ENCODE measurements around the gene LCT.
A peak's percentile ranks its signal among the peaks of the same experiment; 100 is the strongest.
"Not testable (repeated sequence)": the region's sequence is repeated elsewhere in the genome, so short reads cannot be mapped to it uniquely, and the experiment has no call there.

The LCT gene

DNA sequence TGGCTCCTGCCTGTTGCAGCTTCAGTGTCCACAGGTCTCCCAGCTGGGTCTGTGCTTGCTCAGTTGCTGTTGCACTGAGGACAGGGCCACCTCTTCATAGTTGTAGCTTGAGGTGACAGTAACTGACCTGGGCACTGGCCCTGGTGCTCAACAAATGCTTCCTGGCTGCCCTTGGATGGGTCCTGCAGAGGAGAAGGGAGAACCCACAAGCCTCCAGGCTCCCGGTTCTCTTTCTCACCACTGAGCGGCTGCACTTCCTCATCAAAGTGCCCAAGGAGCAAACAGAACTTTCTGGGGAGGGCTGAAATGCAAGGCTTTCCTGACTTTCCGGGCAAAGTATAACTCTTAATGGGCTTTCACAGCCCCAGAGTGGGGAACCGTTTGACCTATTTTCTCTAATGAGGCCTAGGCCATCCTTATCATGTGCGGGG lies 38.7 kb downstream of the LCT start:
- no peak for DNase-seq (ENCODE audit: low read depth in 4 of 4, low spot score in 1 of 4)

DNA sequence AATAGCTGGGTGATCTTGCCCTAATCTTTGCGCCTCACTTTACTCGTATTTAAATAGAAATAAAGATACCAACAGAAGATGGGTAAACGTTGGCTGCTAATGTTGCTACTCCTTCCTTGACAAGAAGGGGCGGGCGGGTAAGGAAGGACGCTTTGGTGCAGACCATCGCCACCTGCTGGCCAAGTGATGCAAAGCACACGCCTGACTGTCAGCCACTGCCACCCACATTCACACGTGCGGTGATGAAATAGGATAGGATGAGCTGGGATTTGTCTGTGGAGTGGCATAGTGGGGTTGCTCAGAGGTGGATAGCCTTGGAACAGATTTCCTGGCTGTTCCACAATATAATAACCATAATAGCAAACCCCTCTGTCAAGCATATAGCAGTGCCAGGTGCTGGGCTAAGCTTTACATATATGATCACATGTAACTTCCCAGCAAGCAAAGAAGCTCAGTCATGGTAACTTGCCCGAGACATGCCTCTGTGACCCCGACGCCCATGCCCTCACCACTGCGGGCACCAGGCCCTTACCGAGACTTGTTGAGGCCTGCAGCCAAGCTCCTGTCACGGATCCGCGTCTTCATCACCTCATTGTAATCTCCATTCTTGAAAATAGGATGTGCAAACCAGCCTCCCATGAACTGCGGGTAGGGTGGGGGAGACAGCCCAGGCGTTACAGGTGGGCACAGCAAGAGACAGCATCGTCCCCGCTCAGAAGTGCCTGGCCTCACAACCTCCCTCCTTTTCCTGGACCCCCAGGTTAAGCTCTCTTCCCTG lies 39.3 kb downstream of the LCT start:
- DNase-seq (ENCODE audit: low read depth in 4 of 4, low spot score in 1 of 4): peak; percentile 61 to 75 (median 66)

DNA sequence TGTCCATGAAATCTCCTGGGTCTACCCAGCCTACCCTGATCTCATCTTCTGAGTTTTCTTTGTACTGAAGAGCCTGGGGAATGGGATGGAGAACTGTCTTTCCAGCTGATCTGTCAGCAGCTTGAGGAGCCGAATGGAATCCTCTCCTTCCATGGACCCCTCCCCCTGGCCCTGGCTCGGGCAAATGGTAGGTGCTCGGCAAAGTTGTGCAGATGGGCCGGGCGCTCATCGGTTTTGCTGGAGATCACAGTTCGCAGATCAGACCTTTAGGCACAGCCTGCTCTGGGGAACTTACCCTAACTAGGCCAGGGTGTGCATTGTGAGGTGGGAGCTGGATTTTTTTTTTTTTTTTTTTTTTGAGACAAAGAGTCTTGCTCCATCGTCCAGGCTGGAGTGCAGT lies 40.4 kb downstream of the LCT start:
- no peak for DNase-seq (ENCODE audit: low read depth in 4 of 4, low spot score in 1 of 4)

DNA sequence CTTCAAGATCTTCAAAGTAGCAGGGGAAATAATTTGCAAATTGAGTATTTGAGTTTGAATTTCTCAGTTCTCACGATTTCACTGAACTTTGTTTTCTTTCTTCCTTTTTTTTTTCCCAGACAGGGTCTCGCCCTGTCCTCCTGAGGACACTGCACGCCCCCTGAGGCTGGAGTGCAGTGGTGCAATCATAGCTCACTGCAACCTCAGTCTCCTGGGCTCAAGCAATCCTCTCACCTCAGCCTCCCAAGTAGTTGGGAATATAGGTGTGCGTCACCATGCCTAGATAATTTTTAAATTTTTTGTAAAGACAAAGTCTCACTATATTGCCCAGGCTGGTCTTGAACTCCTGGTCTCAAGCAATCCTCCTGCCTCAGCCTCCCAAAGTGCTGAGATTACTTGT lies 41.3 kb downstream of the LCT start:
- not testable (repeated sequence) for DNase-seq (ENCODE audit: low read depth in 4 of 4, low spot score in 1 of 4)

DNA sequence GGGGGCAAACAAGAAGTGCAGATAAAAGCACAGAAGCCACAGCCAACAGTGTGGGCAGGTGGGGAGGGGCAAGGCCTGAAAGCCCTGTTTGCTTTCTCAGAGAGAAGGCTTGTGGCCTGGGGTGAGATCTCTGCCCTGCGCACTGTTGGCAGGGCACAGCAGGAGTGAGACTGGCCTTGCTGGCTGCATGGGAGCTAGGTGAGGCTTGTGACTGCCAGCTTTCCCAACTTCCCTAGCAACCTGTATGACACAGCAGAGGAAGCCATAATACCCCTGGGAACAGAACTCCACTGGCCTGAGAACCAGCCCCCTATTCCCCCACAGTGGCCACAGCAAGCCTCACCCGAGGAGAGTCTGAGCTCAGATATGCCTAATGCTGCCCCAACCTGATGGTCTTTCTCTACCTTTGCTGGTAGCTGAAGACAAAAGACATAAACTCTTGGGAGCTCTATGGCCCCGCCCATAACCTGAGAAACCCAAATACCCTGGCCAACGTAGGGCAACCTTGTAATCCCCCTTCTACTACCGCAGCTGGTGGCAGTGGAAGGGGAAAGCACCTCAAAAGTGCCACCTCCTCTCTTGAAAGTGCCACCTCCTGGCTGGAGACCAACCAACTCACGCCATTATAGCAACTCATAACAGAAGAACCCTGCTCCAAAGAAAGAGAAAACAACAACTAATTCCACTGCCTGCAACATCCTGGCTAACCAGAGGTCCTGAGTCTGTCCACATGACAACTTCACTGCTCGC lies 44.4 kb downstream of the LCT start:
- no peak for DNase-seq (ENCODE audit: low read depth in 4 of 4, low spot score in 1 of 4)

DNA sequence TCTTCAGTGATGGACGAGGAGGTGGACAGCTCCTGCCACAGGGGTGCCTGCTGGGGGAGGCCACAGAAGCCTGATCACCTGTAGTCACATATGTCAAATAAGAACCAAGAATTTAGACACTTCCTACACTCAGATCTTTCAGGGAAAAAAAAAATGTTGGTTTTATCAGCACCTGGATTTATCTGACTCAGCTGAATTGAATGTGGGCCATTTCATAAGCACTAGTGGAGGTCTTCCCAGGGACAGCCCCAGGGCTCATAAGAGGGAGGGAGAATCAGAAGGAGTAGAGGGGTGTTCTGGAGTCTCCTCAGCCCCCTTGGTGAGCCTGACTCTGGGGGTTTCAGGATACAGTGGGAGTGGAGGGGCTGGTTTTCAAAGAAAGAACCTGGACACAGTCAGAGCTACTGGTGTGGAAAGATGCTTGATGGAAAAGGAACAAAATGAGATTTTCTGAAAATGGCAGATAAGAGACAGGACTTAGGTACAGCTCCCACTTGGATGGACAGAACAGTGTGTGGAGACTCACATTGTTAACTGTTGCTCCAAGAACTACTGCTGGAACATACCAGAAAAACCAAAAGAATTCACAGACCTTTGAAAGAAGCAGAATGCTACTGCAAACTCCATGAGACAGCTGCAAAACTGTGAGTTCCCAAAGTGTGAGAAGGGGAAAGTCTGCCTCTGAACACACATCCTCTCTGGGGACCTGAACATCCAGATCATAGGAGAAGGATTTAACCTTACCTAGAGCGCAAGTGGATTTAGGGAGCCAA lies 45.4 kb downstream of the LCT start:
- DNase-seq (ENCODE audit: low read depth in 4 of 4, low spot score in 1 of 4): no peak

DNA sequence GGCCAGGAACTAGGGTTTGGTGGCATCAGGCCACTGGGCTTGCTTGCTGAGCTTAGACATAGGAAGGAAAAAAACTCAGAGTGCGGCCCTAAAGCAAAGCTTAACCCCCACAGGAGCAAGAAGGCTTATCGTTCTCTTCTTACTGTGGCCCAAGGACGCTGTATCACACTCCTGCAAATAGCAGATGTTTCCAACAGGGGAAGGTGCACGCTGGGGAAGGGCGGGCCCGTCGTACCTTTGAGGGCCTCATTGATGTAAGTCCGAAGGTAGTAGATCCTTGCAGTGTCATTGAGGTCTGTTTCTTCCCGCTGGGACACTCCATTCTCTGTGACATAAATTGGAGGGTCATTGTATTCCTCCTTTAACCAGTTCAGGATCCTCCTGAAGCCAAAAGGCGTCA lies 46.6 kb downstream of the LCT start:
- DNase-seq (ENCODE audit: low read depth in 4 of 4, low spot score in 1 of 4): no peak

DNA sequence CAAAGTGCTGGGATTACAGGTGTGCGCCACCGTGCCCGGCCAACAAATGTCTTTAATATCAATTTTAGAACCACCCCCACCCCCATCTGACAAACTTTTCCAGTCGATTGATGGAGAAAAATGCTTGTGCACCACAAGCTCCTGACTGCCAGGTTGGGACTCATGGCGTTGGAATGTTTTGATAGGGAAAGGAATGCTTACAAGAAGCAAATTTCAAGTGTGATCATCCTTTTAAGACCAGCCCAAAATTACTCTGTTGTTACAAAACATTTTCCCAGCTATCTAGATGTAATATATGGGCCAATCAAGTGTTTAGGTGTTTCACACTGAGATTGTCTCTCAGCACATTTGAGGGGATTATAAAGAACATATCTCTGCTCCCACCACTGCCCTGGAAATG lies 50.2 kb downstream of the LCT start:
- DNase-seq (ENCODE audit: low read depth in 4 of 4, low spot score in 1 of 4): no peak

DNA sequence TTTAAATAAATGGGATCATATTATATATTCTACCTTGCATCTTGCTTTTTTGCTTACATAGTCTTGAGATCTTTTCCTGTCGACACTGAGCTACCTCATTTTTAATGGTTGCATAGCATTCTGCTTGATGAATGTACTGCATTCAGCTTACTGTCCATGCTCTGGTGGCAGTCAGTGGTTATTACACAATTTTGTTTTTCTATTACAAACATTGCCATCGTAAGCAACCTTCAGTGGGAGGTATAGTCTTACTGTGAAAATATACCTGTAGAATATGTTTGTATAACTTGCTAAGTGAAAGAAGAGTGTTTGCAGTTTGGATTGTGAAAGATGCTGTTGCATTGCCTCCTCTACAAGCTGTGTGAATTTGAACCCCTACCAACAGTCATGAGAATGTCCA lies 52.0 kb downstream of the LCT start:
- no peak for DNase-seq (ENCODE audit: low read depth in 4 of 4, low spot score in 1 of 4)

DNA sequence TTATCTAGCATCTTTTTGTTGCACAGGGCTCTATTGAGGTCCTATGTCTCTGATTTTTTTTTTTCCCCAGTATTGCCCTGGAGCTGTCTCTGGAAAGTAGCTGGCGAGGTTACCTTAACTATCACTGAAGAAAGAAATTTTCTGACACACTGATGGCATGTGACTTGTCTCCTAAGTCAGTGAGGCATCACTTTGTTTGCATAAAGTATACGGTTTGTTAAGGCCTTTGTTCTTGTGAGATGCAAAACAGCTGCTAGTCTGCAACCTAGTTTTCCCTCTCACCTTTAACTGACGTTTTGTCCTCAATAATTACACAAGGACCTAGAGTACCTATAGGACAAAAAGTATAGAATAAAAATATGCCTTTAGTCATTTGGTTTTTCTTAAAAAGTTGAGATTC lies 53.5 kb downstream of the LCT start:
- no peak for DNase-seq (ENCODE audit: low read depth in 4 of 4, low spot score in 1 of 4)

DNA sequence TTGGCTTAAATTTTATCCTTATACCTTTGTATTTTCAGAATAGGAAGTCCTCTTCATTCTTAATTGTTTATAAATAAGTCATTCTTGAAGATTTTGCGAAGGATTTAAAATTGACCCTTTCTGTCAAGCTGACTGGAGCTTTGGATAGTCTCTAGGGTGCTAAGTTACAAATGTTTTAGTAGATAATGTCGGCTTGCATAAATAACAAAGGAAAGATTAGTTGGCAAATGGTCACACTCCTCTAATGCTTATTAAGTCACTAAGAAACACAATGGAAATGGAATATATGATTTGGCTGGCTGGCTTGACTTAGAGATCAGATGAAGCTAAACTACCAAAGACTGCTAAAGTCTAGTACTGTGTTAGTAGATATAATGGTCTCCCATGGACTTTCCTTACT lies 54.8 kb downstream of the LCT start:
- DNase-seq (ENCODE audit: low read depth in 4 of 4, low spot score in 1 of 4): no peak

DNA sequence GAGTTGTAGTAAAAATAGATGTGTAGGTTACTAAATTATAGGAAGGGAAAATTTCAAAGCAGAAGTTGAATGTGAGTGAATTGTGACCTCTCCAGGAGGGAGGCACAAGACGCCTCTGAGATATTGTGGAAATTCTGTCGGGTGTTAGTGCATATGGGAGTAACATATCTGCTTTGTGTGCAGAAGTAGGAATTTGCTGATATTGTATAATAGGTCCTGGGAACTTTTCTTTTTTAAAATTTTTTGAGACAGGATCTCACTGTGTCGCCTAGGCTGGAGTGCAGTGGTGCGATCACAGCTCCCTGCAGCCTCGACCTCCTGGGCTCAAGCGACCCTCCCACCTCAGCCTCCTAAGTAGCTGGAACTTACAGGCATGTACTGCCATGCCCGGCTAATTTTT lies 60.6 kb downstream of the LCT start:
- no peak for DNase-seq (ENCODE audit: low read depth in 4 of 4, low spot score in 1 of 4)

DNA sequence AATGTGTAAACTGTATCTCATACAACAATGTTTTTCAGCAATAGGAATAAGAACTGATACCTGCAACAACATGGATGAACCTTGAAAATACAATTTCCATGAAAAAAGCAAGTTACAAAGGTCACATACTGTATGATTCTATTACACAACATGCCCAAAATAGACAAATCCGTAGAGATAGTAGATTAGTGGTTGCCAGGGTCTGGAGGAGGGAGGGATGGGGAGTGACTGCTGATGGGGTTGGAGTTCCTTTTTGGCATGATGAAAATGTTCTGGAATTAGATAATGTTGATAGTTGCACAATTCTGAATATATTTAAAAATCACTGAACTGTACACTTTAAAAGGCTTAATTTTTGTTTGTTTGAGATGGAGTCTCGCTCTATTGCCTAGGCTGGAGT lies 61.6 kb downstream of the LCT start:
- DNase-seq (ENCODE audit: low read depth in 4 of 4, low spot score in 1 of 4): no peak

DNA sequence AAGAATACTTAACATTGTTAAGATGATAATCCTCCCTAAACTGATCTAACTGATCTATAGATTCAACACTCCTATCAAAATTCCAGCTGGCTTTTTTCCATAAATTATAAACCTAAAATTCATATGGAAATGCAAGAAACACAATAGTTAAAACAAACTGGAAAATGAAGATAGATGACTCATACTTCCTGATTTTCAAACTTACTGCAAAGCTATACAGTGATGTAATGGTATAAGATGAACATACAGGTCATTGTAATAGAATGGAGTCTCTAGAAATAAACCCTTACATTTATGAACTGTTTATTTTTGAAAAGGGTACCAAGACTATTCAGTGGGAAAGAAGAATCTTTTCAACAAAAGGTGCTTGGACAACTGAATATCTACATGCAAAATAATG lies 63.1 kb downstream of the LCT start:
- DNase-seq (ENCODE audit: low read depth in 4 of 4, low spot score in 1 of 4): no peak

DNA sequence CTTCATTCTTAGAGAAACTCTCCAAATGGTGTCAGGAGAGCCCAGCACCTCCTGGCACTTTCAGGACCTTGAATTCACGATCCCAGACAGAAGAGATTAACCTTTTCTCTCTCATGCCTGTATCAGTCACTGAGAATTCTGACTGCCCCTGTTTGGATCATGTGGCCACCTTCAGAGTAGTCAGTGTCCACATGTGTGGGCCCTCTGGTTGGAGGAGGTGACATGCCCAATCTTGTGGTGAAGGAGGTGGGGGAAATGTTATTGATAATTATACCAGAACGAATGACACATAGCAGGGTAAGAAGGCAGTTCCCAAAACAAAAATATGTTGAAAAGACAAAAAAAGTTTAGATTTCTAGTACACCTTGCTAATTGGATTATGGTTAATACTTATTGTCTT lies 63.7 kb downstream of the LCT start:
- no peak for DNase-seq (ENCODE audit: low read depth in 4 of 4, low spot score in 1 of 4)

DNA sequence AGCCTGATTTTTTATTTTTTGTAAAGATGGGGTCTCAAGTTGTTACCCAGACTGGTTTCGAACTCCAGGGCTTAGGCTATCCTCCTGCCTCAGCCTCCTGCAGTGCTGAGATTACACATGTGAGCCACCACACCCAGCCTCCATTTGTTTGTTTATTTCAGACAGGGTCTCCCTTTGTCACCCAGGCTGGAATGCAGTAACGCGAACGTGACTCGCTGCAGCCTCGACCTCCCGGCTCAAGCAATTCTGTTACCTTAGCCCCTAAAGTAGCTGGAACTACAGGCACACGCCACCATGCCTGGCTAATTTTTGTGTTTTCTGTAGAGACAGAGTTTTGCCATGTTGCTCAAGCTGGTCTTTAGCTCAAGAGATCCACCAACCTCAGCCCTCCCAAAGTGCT lies 68.1 kb downstream of the LCT start:
- DNase-seq (ENCODE audit: low read depth in 4 of 4, low spot score in 1 of 4): no peak

DNA sequence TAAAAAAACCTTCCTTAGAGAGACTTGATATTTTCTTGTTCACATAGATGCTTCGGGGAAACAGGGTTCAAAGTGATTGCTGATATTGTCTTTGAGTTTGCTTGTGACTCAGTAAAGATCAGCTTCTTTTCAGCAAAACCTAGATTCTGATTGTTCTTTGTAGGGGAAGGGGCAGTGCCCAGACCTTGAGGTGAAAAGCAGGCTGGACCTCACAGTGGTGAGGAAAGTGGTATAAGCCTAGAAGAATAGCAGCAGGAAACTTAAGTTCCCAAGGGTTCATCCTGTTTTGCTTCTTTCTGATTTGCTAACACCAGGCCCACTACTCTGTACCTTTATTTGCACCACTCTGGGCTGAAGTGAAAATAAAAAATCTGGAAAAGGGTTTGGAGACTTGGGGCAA lies 74.5 kb downstream of the LCT start:
- DNase-seq (ENCODE audit: low read depth in 4 of 4, low spot score in 1 of 4): no peak

DNA sequence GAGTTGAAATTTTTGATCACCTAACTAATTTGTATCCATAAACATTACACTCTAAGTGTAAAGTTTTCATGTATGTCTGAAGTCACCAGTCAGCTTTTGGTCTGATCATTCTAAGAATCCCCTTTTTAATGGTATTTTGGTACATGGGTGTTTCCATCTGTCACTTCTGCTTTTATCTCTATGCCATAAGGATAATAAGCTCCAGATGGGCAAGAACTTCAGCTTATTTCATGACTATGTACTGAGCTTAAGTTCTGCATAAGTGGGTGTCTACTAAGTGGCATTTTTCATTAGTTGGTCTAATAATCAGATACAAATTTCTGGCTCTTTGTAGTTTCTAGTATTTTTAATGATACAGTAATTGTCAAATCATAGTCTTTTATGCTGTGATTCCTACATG lies 75.0 kb downstream of the LCT start:
- DNase-seq (ENCODE audit: low read depth in 4 of 4, low spot score in 1 of 4): no peak

DNA sequence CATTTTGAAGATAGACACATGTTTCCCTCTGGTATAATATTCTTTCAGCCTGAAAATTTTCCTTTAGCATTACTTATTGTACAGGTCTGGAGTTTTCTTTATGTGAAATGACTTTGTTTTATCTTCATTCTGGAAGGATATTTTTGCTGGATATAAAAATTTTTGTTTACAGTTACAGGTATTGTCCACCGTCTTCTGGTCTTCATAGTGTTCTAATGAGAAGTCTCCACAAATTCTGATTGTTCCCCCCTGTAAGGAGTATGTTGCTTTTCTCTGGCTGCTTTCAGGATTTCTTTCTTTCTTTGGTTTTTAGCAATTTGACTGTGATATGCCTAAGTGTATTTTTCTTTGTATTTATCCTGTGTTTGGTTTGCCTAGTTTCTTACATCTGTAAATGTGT lies 80.3 kb downstream of the LCT start:
- DNase-seq (ENCODE audit: low read depth in 4 of 4, low spot score in 1 of 4): no peak

DNA sequence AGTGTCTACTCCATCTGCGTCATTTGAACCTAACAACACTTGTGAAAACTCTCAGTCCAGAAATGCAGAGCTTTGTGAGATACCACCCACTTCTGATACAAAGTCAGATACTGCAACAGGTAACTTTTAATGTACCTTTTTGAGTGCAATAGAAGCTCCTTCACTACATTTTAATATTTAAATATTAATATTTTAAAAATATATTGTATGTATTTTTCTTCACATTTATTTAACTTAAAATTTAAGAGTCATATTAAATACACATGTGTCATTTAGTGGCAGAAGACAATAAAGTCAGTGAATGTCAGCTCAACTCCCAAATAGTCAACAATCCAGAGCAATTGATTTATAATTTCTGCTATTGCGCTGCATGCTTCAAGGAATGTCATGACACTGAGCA lies 81.4 kb downstream of the LCT start:
- no peak for DNase-seq (ENCODE audit: low read depth in 4 of 4, low spot score in 1 of 4)

DNA sequence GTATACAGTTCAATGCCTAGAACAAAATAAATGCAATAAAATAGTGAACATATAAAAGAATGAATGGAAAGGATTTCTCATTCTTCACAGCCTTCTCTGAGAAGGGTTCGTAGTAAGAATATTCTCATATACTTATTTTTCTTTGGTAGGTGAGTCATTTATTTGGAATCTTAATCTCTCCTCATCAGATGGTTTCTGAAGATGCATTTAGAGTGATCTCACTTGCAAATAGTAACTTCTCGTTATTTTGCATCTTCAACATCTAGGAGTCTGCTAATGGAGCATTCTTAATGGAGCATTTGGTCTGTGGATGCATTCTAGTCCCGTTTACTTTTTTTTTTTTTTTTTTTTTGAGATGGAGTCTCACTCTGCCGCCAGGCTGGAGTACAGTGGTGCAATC lies 91.4 kb downstream of the LCT start:
- DNase-seq (ENCODE audit: low read depth in 4 of 4, low spot score in 1 of 4): no peak

DNA sequence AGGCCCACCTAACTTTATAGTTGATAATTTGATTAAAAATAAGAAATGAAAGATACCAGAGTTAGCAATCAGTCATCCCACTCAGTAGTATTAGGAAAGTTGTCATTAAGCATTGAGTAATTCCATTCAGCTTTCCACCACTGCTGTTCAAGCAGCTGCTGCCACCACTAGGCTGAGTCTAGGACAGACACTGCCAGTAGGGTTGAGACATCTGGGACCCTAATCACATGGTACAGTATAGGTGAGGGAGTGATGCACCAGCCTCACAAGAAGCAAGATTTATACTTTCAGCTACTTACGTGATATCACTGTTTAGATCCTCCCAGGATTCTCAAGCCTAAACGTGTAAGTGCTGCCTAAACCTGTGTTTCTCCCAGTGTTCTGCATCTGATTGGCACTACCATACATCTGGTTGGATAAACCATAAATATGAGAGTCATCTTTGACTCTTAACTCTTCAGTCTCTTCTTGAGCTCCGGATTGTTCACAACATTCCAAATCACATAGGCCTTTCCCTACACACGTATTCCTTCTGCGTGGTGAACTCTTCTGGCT lies 92.1 kb downstream of the LCT start:
- no peak for DNase-seq (ENCODE audit: low read depth in 4 of 4, low spot score in 1 of 4)
